OCI-LY1 (cell line): ENCODE data around the gene TLX3.

Experiments
- EZH2 ChIP-seq: fragments of 200-600 bp; sonication (generic), shearing (Covaris generic); IDR thresholded peaks from 2 replicates; pipeline ENCODE4 v1.8.0; 2017; ENCODE audit warnings: borderline replicate concordance, mixed run types, mild to moderate bottlenecking, antibody characterized with exemption, low read length, moderate library complexity, mixed read lengths
- TF ChIP-seq, protein P1 (sequence below): fragments of 200-600 bp; sonication (generic), shearing (Covaris generic); IDR thresholded peaks from 2 replicates; pipeline ENCODE4 v1.5.1; 2017; ENCODE audit warnings: mild to moderate bottlenecking, antibody characterized with exemption, low read length, moderate library complexity, mixed read lengths

DNA sequence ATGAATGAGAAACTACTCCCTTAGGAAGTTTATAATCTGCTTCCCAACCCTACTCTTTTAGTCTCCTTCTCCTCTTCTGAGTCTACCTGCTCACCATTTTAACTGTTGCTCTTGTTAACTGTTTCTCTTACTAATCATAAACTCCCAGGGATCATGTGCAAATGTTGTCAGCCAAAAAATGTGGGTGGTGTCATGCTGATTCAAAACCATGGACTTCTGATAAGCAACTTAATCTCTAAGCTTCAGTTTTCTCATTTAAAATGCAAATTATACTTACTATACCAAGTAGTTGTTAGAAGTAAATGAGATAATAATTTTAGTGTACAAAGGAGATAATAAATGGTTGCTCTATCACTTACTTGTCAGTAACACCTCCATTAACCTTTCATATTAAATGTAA, 45.9 kb upstream of the TLX3 start:
- TF ChIP-seq, protein P1, sequence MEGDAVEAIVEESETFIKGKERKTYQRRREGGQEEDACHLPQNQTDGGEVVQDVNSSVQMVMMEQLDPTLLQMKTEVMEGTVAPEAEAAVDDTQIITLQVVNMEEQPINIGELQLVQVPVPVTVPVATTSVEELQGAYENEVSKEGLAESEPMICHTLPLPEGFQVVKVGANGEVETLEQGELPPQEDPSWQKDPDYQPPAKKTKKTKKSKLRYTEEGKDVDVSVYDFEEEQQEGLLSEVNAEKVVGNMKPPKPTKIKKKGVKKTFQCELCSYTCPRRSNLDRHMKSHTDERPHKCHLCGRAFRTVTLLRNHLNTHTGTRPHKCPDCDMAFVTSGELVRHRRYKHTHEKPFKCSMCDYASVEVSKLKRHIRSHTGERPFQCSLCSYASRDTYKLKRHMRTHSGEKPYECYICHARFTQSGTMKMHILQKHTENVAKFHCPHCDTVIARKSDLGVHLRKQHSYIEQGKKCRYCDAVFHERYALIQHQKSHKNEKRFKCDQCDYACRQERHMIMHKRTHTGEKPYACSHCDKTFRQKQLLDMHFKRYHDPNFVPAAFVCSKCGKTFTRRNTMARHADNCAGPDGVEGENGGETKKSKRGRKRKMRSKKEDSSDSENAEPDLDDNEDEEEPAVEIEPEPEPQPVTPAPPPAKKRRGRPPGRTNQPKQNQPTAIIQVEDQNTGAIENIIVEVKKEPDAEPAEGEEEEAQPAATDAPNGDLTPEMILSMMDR, result no peak
- no peak for TF ChIP-seq EZH2
